ENCODE results near the gene CCNL2.

Gene CCNL2

GRCh38 chr1:1336931-1337792 lies 62.0 kb downstream of the CCNL2 start:
- DNase-seq = no peak

GRCh38 chr1:1336446-1336845 lies 62.7 kb downstream of the CCNL2 start:
- DNase-seq = no peak

- DNase-seq = no peak
Observed at GRCh38 chr1:1335792-1336248, 63.3 kb downstream of the CCNL2 start.
